GM12878 (cell line): Measurements from ENCODE around the gene NTM. TPM values are rescaled to one million over a fixed set of nuclear protein-coding genes. Genes with fewer than 3 reads are reported as not detected.
"Not testable (repeated sequence)": the region's sequence is repeated elsewhere in the genome, so short reads cannot be mapped to it uniquely, and the experiment has no call there.

Experiments used
- ATAC-seq: fragments of 200-7000 bp; cut with Tn5 transposase; 3 replicates; pipeline ENCODE4 v1.9.1; 2020; ENCODE audit warnings: mild to moderate bottlenecking, moderate library complexity
- BruUV-seq: library from RNA; stranded (reverse); fragments of 400-500 nt; replicated peaks from 2 replicates; lab custom pipeline; 2021; lab: Mats Ljungman, UMichigan
- CTCF ChIA-PET: fragments of 300-600 bp; sonication (Branson Sonifier 250); formaldehyde crosslinking; extraction: SDS; loops from one replicate; lab custom pipeline; 2021; ENCODE audit warnings: inconsistent platforms; lab: Yijun Ruan, JAX
- POLR2A ChIA-PET: fragments of 350-600 bp; formaldehyde crosslinking; extraction: SDS; loops from one replicate; lab custom pipeline; 2021; ENCODE audit warnings: inconsistent platforms; lab: Charles Lee
- RAD21 ChIA-PET: fragments of 300-600 bp; sonication (Branson Sonifier 250); formaldehyde crosslinking; loops from one replicate; lab custom pipeline; 2023; ENCODE audit warnings: antibody characterized with exemption; ENCODE audit not compliant: unreplicated experiment; lab: Charles Lee
- SMC1A ChIA-PET: fragments of 300-600 bp; sonication (Branson Sonifier 250); formaldehyde crosslinking; loops from one replicate; lab custom pipeline; 2023; ENCODE audit not compliant: unreplicated experiment, uncharacterized antibody; lab: Charles Lee
- DNase-seq: peaks from one replicate; pipeline ENCODE4 v3.0.0-alpha.2; 2011; ENCODE audit warnings: low read depth, low spot score
- FAIRE-seq: peaks from 3 replicates; lab custom pipeline; 2011; peaks lifted over from hg19 to GRCh38; lab: Jason Lieb, UNC
- H2AFZ ChIP-seq: 2 replicates; pipeline ENCODE4 v1.6.0; 2011; ENCODE audit warnings: low read depth, low read length, control low read depth; ENCODE audit not compliant: control insufficient read depth
- H3K27ac ChIP-seq: 2 replicates; pipeline ENCODE4 v1.5.1; 2011; ENCODE audit warnings: control low read depth; ENCODE audit not compliant: control insufficient read depth, insufficient read depth
- H3K27me3 ChIP-seq, 2 experiments: replicated peaks in 1 of 2; 2 replicates each; pipeline versions ENCODE4 v1.6.0 to v1.6.1; 2011; ENCODE audit warnings: low read length in 1 of 2; ENCODE audit not compliant: control insufficient read depth in 2 of 2, insufficient read depth in 2 of 2
- H3K36me3 ChIP-seq, 2 experiments: 2 replicates each; pipeline ENCODE4 v1.5.1; 2011; ENCODE audit warnings: low read length in 1 of 2; ENCODE audit not compliant: control insufficient read depth in 2 of 2, insufficient read depth in 2 of 2
- H3K4me1 ChIP-seq: 2 replicates; pipeline ENCODE4 v1.6.1; 2011; ENCODE audit warnings: mild to moderate bottlenecking, low read length, moderate library complexity, mixed read lengths; ENCODE audit not compliant: control insufficient read depth, insufficient read depth
- H3K4me2 ChIP-seq: 2 replicates; pipeline ENCODE4 v1.6.0; 2011; ENCODE audit warnings: control low read depth; ENCODE audit not compliant: control insufficient read depth, insufficient read depth
- H3K4me3 ChIP-seq: fragments of 200-600 bp; sonication (generic); 2 replicates; pipeline ENCODE4 v1.5.1; 2016
- H3K79me2 ChIP-seq: 2 replicates; pipeline ENCODE4 v1.6.0; 2011; ENCODE audit warnings: low read length; ENCODE audit not compliant: control insufficient read depth, insufficient read depth
- H3K9ac ChIP-seq: 2 replicates; pipeline ENCODE4 v1.8.0; 2011; ENCODE audit warnings: low read length, control low read depth, mixed read lengths; ENCODE audit not compliant: control insufficient read depth, insufficient read depth
- H3K9me3 ChIP-seq: replicated peaks from 3 replicates; pipeline ENCODE4 v1.5.1; 2011; ENCODE audit warnings: mild to moderate bottlenecking, low read length; ENCODE audit not compliant: control insufficient read depth, insufficient read depth
- H4K20me1 ChIP-seq: 2 replicates; pipeline ENCODE4 v1.6.0; 2011; ENCODE audit not compliant: control insufficient read depth, insufficient read depth
- CHD1 ChIP-seq: IDR thresholded peaks from 2 replicates; pipeline ENCODE4 v1.6.1; 2012; ENCODE audit warnings: low read depth, low read length, improper control_type of control experiment
- DPF2 ChIP-seq: fragments of 450-650 bp; IDR thresholded peaks from 2 replicates; pipeline ENCODE4 v1.6.1; 2017; ENCODE audit warnings: mild to moderate bottlenecking
- MEF2B ChIP-seq: fragments of 450-650 bp; IDR thresholded peaks from 2 replicates; pipeline ENCODE4 v1.6.1; 2018; ENCODE audit warnings: mild to moderate bottlenecking, moderate library complexity; ENCODE audit not compliant: partially characterized antibody, poor library complexity, severe bottlenecking
- MYB ChIP-seq: fragments of 150-350 bp; IDR thresholded peaks from 2 replicates; pipeline ENCODE4 v1.6.1; 2014; ENCODE audit warnings: mild to moderate bottlenecking, low read depth, low read length, borderline replicate concordance
- POLR2AphosphoS2 ChIP-seq: IDR thresholded peaks from 2 replicates; pipeline ENCODE4 v1.6.1; 2011; ENCODE audit warnings: low read depth, mild to moderate bottlenecking, low read length, improper control_type of control experiment, moderate library complexity
- RCOR1 ChIP-seq: conservative IDR thresholded peaks from 2 replicates; pipeline ENCODE4 v1.6.1; 2012; ENCODE audit warnings: low read depth, low read length, improper control_type of control experiment
- STAT3 ChIP-seq: IDR thresholded peaks from 2 replicates; pipeline ENCODE4 v1.6.1; 2011; ENCODE audit warnings: low read depth, low read length, improper control_type of control experiment
- WGBS: methylation state at CpG from one replicate; pipeline ENCODE4 v1.1.6; 2016; ENCODE audit warnings: low lambda C conversion rate; ENCODE audit not compliant: insufficient replicate concordance, insufficient coverage; ENCODE audit errors: missing lambda C conversion rate; 5-methylcytosine and 5-hydroxymethylcytosine counted together
- in situ Hi-C: fragments of 300-500 bp; cut with MboI; formaldehyde crosslinking; loops from 9 replicates; pipeline ENCODE4 v1.14.3; 2018; ENCODE audit warnings: mixed read lengths
- intact Hi-C: fragments of 100-400 bp; cut with micrococcal nuclease; formaldehyde crosslinking; loops from one replicate; pipeline ENCODE4 v1.14.2; 2022; ENCODE audit not compliant: unreplicated experiment
- polyA plus RNA-seq, 11 experiments: library from polyadenylated mRNA; depleted of rRNA in 4 of 11; unstranded in 6 of 11; stranded (reverse) in 5 of 11; fragments of >200 nt; fragmentation: Nextera tagmentation in 4 of 11; fragmentation: Illumina TruSeq in 1 of 11; extraction: Ambion mirVana in 4 of 11; extraction: Trizol in 1 of 11; gene quantifications; 1 replicate in 1 of 11; 2 replicates in 10 of 11; pipeline versions ENCODE4 v1.2.1 to v1.2.3, GENCODE V29; 2011 to 2016; ENCODE audit warnings: inconsistent platforms in 2 of 11, missing spikeins in 2 of 11, low read depth in 1 of 11
- total RNA-seq, 4 experiments: library from RNA; depleted of rRNA in 3 of 4; stranded (reverse); fragments of >200 nt in 3 of 4; fragmentation: Illumina TruSeq in 1 of 4; extraction: Trizol in 1 of 4; gene quantifications; 2 replicates each; pipeline versions ENCODE4 v1.2.1 to v1.2.3, GENCODE V29; 2013 to 2021

The NTM gene
- total and polyA plus RNA-seq, 10 of the 15 experiments (the other 5 are each of a cell fraction or from before 2014, with no cell fraction given), result not detected

GRCh38 chr11:131334601-131335000, 35.8 kb upstream of the NTM start:
- in situ Hi-C loops, result no loop called here
- Histone ChIP-seq H3K4me3 (no peak overlapping the region), H3K36me3 (no peaks in the 10 kb centered on the region), H3K4me2 (no peak overlapping the region), H2AFZ (no peak overlapping the region), H3K9ac (no peak overlapping the region), H3K79me2 (no peaks in the 10 kb centered on the region), H3K27ac (no peak overlapping the region), H3K9me3 (no peaks in the 10 kb centered on the region), H4K20me1 (no peaks in the 10 kb centered on the region), H3K4me1 (no peaks in the 10 kb centered on the region), H3K27me3 (no peaks in the 10 kb centered on the region; a peak in 1 of 4 replicates)
- TF ChIP-seq MYB (no peak), MEF2B (no peak), STAT3 (no peak), POLR2AphosphoS2 (no peak), DPF2 (no peak), CHD1 (no peak), RCOR1 (no peak)
- ChIA-PET POLR2A (no interaction called here), SMC1A (no interaction called here), CTCF (no interaction called here), RAD21 (no interaction called here)
- intact Hi-C loops, result no loop called here
- FAIRE-seq (no peak), ATAC-seq (no peak), DNase-seq (no peak)
- BruUV-seq, result no TSS peak

GRCh38 chr11:131341900-131342299, 28.5 kb upstream of the NTM start:
- RAD21 ChIA-PET, H3K4me3 ChIP-seq, CTCF ChIA-PET, ATAC-seq, DNase-seq, H3K4me1 ChIP-seq, H2AFZ ChIP-seq, H4K20me1 ChIP-seq, in situ Hi-C loops, POLR2A ChIA-PET, H3K9me3 ChIP-seq, FAIRE-seq, H3K9ac ChIP-seq, intact Hi-C loops, H3K27me3 ChIP-seq, H3K27ac ChIP-seq, SMC1A ChIA-PET, H3K79me2 ChIP-seq, H3K4me2 ChIP-seq, BruUV-seq, H3K36me3 ChIP-seq: not testable (repeated sequence)
- WGBS, result 32% methylated on average over 2 of the region's 5 CpGs

- FAIRE-seq, in situ Hi-C loops, H3K9me3 ChIP-seq, H3K9ac ChIP-seq, RAD21 ChIA-PET, H4K20me1 ChIP-seq, H3K27me3 ChIP-seq, POLR2A ChIA-PET, intact Hi-C loops, ATAC-seq, H3K36me3 ChIP-seq, H3K27ac ChIP-seq, CTCF ChIA-PET, H2AFZ ChIP-seq, H3K4me3 ChIP-seq, DNase-seq, SMC1A ChIA-PET, H3K79me2 ChIP-seq, H3K4me2 ChIP-seq, BruUV-seq, H3K4me1 ChIP-seq: not testable (repeated sequence)
- 23% methylated on average over 4 of the region's 6 CpGs for WGBS
Measured at GRCh38 chr11:131342442-131342841, 28.0 kb upstream of the NTM start.
